GM19468 (cell line): Measurements from ENCODE around the gene IL22.

ENCODE experiments used
- ATAC-seq: cut with Tn5 transposase; IDR thresholded peaks from one replicate; pipeline ENCODE4 v1.9.1; 2021; ENCODE audit warnings: mild to moderate bottlenecking, moderate library complexity, moderate number of reproducible peaks; ENCODE audit not compliant: unreplicated experiment; ENCODE audit errors: extremely low read depth

IL22 gene

GRCh38 chr12:68264857-68265256 is 11.5 kb upstream of the IL22 start:
- ATAC-seq: no peak

DNA sequence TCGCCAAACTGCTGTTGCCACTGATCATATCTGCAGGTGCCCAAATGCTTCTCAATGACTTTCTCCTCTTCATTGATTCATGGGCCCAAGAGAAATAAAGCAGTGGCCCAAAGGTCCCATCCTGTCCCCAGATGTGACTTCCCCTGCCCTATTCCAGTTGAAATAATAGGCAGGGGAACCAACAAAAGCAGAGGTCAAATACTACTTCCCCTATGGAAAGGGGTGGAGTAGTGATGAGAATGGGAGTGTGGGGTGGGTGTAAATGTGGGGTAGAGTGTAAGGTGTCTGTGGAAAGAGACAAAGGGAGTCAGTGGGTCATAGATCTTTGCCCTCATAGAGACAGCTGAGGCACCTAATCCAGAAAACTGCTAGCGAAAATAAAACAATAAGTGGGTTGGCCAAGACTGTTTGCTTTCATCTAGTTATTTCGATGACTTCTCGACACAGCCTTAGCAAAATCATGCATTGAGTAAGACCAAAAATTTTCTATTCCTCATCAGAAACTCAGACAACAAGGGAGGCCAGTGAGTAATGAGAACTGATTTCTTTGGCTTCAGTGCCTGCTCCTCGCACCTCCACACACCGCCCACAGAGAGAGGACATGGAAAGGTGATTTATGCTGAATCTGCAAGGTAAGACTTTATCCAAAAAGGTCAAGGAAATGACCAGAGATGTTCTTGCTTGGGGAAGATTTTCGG is 10.9 kb upstream of the IL22 start:
- ATAC-seq: no peak

GRCh38 chr12:68263366-68263765 is 10.0 kb upstream of the IL22 start:
- no peak for ATAC-seq

GRCh38 chr12:68261896-68262295 is 8.5 kb upstream of the IL22 start:
- ATAC-seq: no peak

GRCh38 chr12:68260153-68260552 is 6.7 kb upstream of the IL22 start:
- ATAC-seq: no peak

DNA sequence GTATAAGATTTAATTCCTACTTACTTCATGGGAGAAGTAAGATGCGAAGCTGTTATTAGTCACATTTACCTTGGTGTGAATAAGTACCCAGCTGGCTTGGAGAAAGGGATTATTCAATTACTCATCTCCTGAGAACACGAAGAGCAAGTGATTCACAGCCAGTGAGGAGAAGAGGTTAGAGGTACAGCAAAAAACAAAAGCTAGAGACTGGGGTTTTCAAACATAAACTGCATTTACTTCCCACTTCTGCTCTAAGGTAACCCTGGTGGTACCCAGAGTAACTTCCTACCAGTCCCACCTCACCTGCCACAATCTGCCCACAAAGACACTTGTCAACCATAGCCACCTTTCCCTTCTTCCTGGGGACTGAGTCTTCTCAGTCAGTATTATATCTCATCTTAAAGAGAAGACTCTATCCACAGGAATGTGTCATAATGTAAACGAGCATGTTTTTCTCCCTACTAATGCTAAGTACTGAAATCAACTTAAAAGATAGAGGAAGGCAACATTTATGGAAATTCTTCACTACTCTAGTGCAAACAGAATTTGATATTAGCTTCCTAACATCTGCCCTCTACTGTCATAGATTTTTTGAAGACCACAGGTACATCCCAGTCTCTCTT is 6.0 kb upstream of the IL22 start:
- no peak for ATAC-seq

GRCh38 chr12:68252077-68252476 is 1.3 kb downstream of the IL22 start:
- ATAC-seq: no peak

DNA sequence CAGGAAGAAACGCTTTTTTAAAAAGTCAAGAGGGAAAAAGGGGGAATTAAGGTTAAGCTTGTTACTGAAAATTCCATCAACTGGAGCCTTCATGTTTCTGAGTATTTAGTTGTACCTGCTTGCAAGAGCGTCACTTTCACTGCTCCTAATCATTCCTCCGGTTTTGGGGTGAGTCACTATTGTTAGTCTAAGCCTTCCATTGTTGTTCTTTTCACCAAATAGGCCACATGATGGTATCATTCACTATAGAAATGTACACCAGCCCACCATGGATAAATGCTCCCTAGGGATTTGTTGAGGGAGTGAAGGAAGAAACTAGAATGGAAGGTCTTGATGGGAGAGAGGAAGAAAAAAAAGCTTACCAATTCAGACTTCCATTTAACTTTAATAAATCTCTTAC is 3.0 kb downstream of the IL22 start:
- no peak for ATAC-seq

- ATAC-seq: no peak
Measured at GRCh38 chr12:68247785-68248184, 5.6 kb downstream of the IL22 start.

GRCh38 chr12:68246350-68246749 is 7.1 kb downstream of the IL22 start:
- no peak for ATAC-seq

GRCh38 chr12:68245180-68246021 is 8.0 kb downstream of the IL22 start:
- no peak for ATAC-seq

- no peak for ATAC-seq
Measured at GRCh38 chr12:68242777-68243176, 10.6 kb downstream of the IL22 start.

DNA sequence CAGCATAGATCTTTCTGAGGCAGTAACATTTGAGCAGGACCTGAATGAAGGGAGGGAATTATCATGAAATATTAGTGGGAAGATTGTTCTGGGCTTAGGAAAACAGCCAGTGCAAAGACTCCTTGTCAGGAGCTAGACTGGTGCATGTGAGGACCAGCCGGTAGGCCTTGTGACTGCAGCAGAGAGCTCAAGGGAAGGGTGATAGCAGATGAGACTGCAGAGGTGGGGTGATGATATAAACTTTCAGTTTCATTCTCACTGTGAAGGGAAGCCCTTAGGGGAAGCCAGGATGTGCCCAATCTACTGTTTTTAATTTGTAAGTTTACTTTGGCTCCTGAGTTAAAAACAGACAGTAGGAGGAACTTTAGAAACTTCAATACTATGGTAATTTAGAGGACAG is 12.4 kb downstream of the IL22 start:
- ATAC-seq: peak; percentile 82

DNA sequence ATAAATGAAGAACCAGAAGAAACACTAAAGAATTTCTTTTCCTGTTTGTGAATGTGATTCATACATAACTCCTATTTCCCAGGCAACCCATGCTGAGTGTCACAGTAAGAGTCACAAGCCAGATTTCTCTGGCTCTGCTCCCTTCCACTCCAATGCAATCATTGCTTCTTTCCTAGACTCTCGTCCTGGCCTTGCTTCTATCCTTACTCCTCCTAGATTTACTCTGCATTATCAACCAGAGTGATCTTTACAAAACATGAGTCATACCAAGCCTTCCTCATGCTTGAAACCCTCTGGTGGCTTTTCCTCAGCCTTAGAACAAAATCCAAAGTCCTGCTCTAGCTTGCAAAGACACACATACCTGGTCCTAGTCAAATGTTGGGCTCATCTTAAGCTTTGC is 13.3 kb downstream of the IL22 start:
- no peak for ATAC-seq

DNA sequence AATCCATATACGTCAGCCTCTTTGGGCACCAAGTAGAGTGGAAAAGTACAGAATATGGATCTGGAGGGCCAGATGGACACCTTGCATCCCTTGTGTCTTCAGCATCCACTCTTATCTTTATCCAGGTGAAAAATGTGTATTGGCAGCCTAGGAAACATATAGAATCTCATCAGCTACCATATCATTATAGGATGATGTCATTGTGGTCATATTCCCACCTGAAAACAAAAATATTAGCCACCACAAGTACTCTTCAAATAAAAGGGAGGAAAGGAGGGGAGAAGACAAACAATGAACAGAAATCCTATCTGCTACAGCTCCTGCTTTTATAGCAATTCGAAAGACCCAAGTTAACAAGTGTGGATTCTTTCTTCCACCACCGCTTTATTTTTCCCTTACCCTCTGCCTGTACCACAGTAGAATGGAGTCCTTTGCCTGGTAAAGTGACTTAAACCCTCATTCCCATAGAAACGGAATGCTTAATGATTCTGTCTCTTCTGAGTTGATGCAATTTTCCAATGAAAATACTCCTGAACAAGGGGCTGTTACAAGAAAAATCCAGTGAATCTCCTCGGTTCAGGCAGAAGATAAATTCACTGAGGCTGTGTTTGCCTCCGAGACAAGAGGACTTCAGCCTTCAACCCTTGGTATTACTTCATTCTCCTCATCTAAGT is 14.0 kb downstream of the IL22 start:
- ATAC-seq: no peak

GRCh38 chr12:68237619-68238018 is 15.8 kb downstream of the IL22 start:
- no peak for ATAC-seq

DNA sequence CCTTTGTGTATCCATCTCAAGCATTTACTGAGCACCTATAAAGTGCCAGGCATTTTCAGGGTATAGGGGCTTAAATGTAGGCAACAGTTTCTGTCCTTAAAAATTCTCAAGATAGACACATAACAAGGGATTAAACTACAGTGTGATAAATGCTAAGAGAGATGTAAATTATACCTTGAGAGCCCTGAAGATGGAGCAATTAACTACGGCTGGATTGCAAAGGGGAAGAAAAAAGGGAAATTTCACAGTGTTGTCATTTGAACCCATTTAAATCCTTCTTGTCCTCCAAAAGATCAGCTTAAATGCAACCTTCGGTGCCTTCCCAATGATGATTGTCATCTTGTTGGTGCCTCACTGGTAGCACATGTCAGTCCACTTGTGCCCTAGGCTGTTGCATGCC is 16.3 kb downstream of the IL22 start:
- no peak for ATAC-seq

GRCh38 chr12:68236421-68237059 is 16.9 kb downstream of the IL22 start:
- peak; percentile 36 for ATAC-seq

DNA sequence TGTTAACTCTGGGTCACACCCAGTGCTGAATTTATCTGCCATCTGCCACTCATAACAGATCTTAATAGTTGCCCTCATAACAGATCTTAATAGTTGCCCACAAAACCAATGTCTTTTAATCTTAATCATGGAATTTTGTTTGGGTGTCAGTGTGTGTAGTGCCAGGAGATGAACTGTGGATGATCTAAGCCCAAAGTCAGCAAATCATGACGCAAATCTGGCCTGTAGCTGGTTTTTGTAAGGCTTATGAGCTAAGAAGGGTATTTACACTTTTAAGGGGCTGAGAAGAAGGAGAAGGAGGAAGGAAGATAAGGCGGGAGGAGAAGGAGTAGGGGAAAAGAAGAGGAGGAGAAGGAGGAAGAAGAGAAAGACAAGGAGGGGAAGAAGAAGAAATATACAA is 17.8 kb downstream of the IL22 start:
- no peak for ATAC-seq

DNA sequence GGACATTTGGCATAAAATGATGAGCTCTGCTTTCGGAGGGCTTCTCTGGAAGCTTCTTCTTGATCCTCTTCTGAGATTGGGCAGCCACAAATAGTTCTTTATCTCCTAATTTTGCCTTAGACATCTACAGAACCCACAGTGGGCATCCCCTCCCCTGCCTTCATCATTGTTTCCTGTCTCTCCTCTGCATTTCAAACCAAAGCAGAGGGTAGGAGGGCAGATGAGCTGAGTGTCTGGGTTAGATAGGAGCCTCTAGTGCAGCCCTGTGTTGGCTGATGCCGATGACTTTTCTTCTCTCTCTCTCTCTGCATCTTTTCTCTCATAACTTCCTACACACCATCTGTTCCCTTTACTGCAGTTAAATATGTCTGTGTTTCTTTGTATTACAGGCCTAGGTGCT is 19.3 kb downstream of the IL22 start:
- no peak for ATAC-seq
